B cell (primary cell): ENCODE measurements around the gene LIME1. TPM values are rescaled to one million over a fixed set of nuclear protein-coding genes. Genes with fewer than 3 reads are reported as not detected.
A peak's percentile ranks its signal among the peaks of the same experiment; 100 is the strongest.

ENCODE experiments used
- ATAC-seq: fragments of 200-7000 bp; cut with Tn5 transposase; one replicate; pipeline ENCODE4 v1.10.0; 2021; ENCODE audit warnings: low read depth, mild to moderate bottlenecking, moderate number of reproducible peaks, moderate library complexity
- CTCF ChIA-PET: fragments of 350-600 bp; sonication (Branson Sonifier 250); formaldehyde crosslinking; loops from one replicate; lab custom pipeline; 2021; ENCODE audit warnings: antibody characterized with exemption, inconsistent platforms; lab: Charles Lee
- POLR2A ChIA-PET: fragments of 350-600 bp; sonication (Branson Sonifier 250); formaldehyde crosslinking; loops from one replicate; lab custom pipeline; 2021; ENCODE audit warnings: antibody characterized with exemption; lab: Charles Lee
- DNase-seq: peaks from one replicate; pipeline ENCODE4 v3.0.0; 2013
- H2AFZ ChIP-seq: 2 replicates; pipeline ENCODE4 v1.6.1; 2012; ENCODE audit warnings: mild to moderate bottlenecking, low read depth, low read length; ENCODE audit not compliant: insufficient read depth, poor library complexity, severe bottlenecking
- H3K27ac ChIP-seq, 2 donors: 1 replicate in 1 of 2; 2 replicates in 1 of 2; pipeline ENCODE4 v1.5.1; 2012 to 2013; ENCODE audit warnings: low read length in 2 of 2, mild to moderate bottlenecking in 2 of 2, moderate library complexity in 1 of 2
- H3K27me3 ChIP-seq, 4 experiments: fragments of 200-600 bp in 1 of 4; sonication (generic) in 1 of 4; replicated peaks in 1 of 4; 1 replicate in 2 of 4; 2 replicates in 2 of 4; pipeline versions ENCODE4 v1.6.1 to v1.7.0; 2013 to 2016; ENCODE audit warnings: low read length in 3 of 4, mild to moderate bottlenecking in 2 of 4, mixed read lengths in 1 of 4, moderate library complexity in 1 of 4; ENCODE audit not compliant: insufficient read depth in 4 of 4, control insufficient read depth in 3 of 4; ENCODE audit errors: control extremely low read depth in 1 of 4
- H3K36me3 ChIP-seq, 2 experiments: replicated peaks in 1 of 2; 1 replicate in 1 of 2; 2 replicates in 1 of 2; pipeline versions ENCODE4 v1.6.1 to v1.7.1; 2013; ENCODE audit warnings: low read length in 1 of 2; ENCODE audit not compliant: insufficient read depth in 2 of 2, control insufficient read depth in 1 of 2; ENCODE audit errors: control extremely low read depth in 1 of 2, extremely low read depth in 1 of 2
- H3K4me1 ChIP-seq, 2 donors: fragments of 200-600 bp in 1 of 2; sonication (generic) in 1 of 2; 1 replicate in 1 of 2; 2 replicates in 1 of 2; pipeline versions ENCODE4 v1.5.1 to v1.6.1; 2013 to 2017; ENCODE audit warnings: low read length in 2 of 2; ENCODE audit not compliant: control insufficient read depth in 2 of 2, insufficient read depth in 2 of 2
- H3K4me2 ChIP-seq: replicated peaks from 2 replicates; pipeline ENCODE3; 2012; ENCODE audit warnings: mild to moderate bottlenecking, low read depth, low read length; ENCODE audit not compliant: poor library complexity, severe bottlenecking
- H3K4me3 ChIP-seq, 5 experiments: fragments of 200-600 bp in 1 of 5; sonication (generic) in 1 of 5; 1 replicate in 3 of 5; 2 replicates in 2 of 5; pipeline versions ENCODE4 v1.5.1 to v1.7.0; 2011 to 2016; ENCODE audit warnings: low read length in 4 of 5, mild to moderate bottlenecking in 4 of 5, low read depth in 2 of 5, control low read depth in 1 of 5, moderate library complexity in 1 of 5; ENCODE audit not compliant: insufficient read depth in 1 of 5; ENCODE audit errors: control extremely low read depth in 1 of 5, extremely low read depth in 1 of 5
- H3K79me2 ChIP-seq: fragments of 200-600 bp; sonication (generic); one replicate; pipeline ENCODE4 v1.6.0; 2016; ENCODE audit warnings: low read length; ENCODE audit not compliant: control insufficient read depth, insufficient read depth
- H3K9ac ChIP-seq: fragments of 200-600 bp; sonication (generic); 2 replicates; pipeline ENCODE4 v1.6.1; 2017; ENCODE audit warnings: mild to moderate bottlenecking, low read length, moderate library complexity
- H3K9me3 ChIP-seq, 3 donors: one replicate each; pipeline versions ENCODE4 v1.6.1 to v1.7.1; 2013; ENCODE audit warnings: low read length in 2 of 3; ENCODE audit not compliant: control insufficient read depth in 2 of 3, insufficient read depth in 1 of 3; ENCODE audit errors: control extremely low read depth in 1 of 3
- H4K20me1 ChIP-seq: 2 replicates; pipeline ENCODE4 v1.6.0; 2012; ENCODE audit warnings: mild to moderate bottlenecking, low read length; ENCODE audit not compliant: insufficient read depth, control insufficient read depth, poor library complexity, severe bottlenecking
- H3K27ac Mint-ChIP-seq: one replicate; pipeline ENCODE4 v1.8.0; 2021; ENCODE audit warnings: mixed read lengths
- H3K27me3 Mint-ChIP-seq: one replicate; pipeline ENCODE4 v1.8.0; 2021; ENCODE audit warnings: mixed read lengths
- H3K4me1 Mint-ChIP-seq: one replicate; pipeline ENCODE4 v1.8.0; 2021; ENCODE audit warnings: mixed read lengths
- H3K4me3 Mint-ChIP-seq: one replicate; pipeline ENCODE4 v1.8.0; 2021; ENCODE audit warnings: mixed read lengths
- H3K9me3 Mint-ChIP-seq: one replicate; pipeline ENCODE4 v1.8.0; 2022; ENCODE audit warnings: mixed read lengths; ENCODE audit not compliant: insufficient read depth
- EZH2 ChIP-seq: IDR thresholded peaks from 2 replicates; pipeline ENCODE4 v1.6.1; 2012; ENCODE audit warnings: borderline replicate concordance, low read depth, mild to moderate bottlenecking, moderate library complexity, low read length; ENCODE audit not compliant: insufficient read depth, poor library complexity, severe bottlenecking
- WGBS: methylation state at CpG from one replicate; pipeline ENCODE4 v1.1.5; 2013; ENCODE audit warnings: missing lambda C conversion rate; ENCODE audit not compliant: insufficient coverage; 5-methylcytosine and 5-hydroxymethylcytosine counted together
- intact Hi-C: fragments of 100-400 bp; cut with micrococcal nuclease; formaldehyde crosslinking; loops from one replicate; pipeline ENCODE4 v1.10.0; 2022
- polyA plus RNA-seq: library from polyadenylated mRNA; depleted of rRNA; stranded (reverse); fragments of >200 nt; gene quantifications from 2 replicates; pipeline ENCODE4 v1.2.3, GENCODE V29; 2012
- total RNA-seq, 2 donors: library from RNA; stranded (reverse); fragments of 120-200 nt in 1 of 2; gene quantifications; 1 replicate in 1 of 2; 2 replicates in 1 of 2; pipeline versions ENCODE4 v1.2.3 to v1.2.4, GENCODE V29; 2013 to 2022
- TF ChIP-seq, protein P1 (sequence below): fragments of 200-600 bp; IDR thresholded peaks from one replicate; pipeline ENCODE4 v1.8.0; 2022; ENCODE audit warnings: antibody characterized with exemption, mild to moderate bottlenecking

LIME1 gene
- total and polyA plus RNA-seq, 2 donors (not counting 1 experiment from before 2014, with no cell fraction given), result 14.5 to 95.2 TPM

DNA sequence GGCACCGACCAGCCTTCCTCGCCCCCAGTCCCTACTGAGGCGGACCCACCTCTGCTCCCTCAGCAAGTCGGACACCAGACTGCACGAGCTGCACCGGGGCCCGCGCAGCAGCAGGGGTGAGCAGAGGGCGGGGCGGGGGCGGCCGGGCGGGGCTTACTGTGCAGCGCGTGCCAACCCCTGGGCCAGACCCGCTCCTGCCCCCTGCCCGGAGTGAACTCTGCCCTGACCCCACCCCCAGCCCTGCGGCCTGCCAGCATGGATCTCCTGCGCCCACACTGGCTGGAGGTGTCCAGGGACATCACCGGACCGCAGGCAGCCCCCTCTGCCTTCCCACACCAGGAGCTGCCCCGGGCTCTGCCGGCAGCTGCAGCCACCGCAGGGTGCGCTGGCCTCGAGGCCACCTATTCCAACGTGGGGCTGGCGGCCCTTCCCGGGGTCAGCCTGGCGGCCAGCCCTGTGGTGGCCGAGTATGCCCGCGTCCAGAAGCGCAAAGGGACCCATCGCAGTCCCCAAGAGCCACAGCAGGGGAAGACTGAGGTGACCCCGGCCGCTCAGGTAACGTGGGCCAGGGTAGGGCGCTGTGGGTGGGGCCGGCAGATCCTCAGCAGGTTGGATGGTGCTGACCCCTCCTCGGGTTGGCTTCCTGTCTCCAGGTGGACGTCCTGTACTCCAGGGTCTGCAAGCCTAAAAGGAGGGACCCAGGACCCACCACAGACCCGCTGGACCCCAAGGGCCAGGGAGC is 1.7 kb downstream of the LIME1 start:
- peak; percentile 63 for DNase-seq
- intact Hi-C loops, result loop anchor here (2.0 to 5.0 kb wide), 2 partner anchors 79 to 201 kb away; partner anchors contain the start of genes PTK6 and RTEL1
- Mint-ChIP-seq H3K4me1 (peaks cover 22% of the 10 kb centered on the region), H3K4me3 (peak overlapping the region; percentile 80), H3K27ac (peak overlapping the region; percentile 53), H3K9me3 (no peaks in the 10 kb centered on the region), H3K27me3 (no peaks in the 10 kb centered on the region)
- Histone ChIP-seq H3K36me3 (peaks cover 0 to 24% of the 10 kb centered on the region in 2 experiments), H2AFZ (no peak overlapping the region), H3K27me3 (no peaks in the 10 kb centered on the region), H3K79me2 (peaks cover 27% of the 10 kb centered on the region), H3K4me1 (peaks cover 35 to 46% of the 10 kb centered on the region in 2 donors), H3K9me3 (no peaks in the 10 kb centered on the region), H3K9ac (peak overlapping the region; percentile 65), H3K4me3 (peak overlapping the region in 4 of 5 experiments; percentile 44 to 54 (median 48)), H3K4me2 (peak overlapping the region; percentile 93), H4K20me1 (peaks cover 42% of the 10 kb centered on the region), H3K27ac (no peak overlapping the region)
- CTCF ChIA-PET, result interaction anchor here (1.0 kb wide), 1 partner anchor 201 kb away, joined by 3 read pairs; the partner anchor contains the start of gene PTK6
- ATAC-seq, result peak; percentile 11
- TF ChIP-seq, protein P1, sequence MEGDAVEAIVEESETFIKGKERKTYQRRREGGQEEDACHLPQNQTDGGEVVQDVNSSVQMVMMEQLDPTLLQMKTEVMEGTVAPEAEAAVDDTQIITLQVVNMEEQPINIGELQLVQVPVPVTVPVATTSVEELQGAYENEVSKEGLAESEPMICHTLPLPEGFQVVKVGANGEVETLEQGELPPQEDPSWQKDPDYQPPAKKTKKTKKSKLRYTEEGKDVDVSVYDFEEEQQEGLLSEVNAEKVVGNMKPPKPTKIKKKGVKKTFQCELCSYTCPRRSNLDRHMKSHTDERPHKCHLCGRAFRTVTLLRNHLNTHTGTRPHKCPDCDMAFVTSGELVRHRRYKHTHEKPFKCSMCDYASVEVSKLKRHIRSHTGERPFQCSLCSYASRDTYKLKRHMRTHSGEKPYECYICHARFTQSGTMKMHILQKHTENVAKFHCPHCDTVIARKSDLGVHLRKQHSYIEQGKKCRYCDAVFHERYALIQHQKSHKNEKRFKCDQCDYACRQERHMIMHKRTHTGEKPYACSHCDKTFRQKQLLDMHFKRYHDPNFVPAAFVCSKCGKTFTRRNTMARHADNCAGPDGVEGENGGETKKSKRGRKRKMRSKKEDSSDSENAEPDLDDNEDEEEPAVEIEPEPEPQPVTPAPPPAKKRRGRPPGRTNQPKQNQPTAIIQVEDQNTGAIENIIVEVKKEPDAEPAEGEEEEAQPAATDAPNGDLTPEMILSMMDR, result no peak
- no peak for TF ChIP-seq EZH2
- POLR2A ChIA-PET, result interaction anchor here (0.6 to 2.5 kb wide), 5 partner anchors 28 to 80 kb away, joined by 3 to 20 read pairs (median 4); partner anchors contain the start of genes ARFRP1 and ZGPAT
- 24% methylated on average over 43 of the region's 43 CpGs for WGBS
